ENCODE results near the gene RAB37.

The RAB37 gene

DNA sequence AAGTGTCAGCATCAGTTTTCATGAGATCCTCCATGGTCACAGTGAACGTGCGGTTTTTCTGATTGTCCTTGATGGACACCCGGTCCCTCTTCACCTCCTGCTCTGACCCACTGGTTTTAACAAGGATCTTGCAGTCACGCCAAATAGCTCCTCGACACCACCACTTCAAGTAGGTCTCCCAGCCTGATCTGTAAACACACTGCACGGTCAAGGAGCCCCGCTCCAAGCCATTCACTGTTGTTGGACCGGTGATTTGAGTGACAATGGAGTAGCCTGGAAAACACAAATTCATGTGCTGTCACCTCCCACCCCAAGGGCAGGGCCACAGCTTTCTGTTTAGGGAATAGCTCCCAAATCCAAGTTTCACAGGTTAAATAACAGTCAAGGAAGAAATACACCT is 32.5 kb upstream of the RAB37 start:
- Histone ChIP-seq H3K9me3 (ENCODE audit: control insufficient read depth, insufficient read depth, low read depth, low read length) (no peaks in the 10 kb centered on the region), H3K27ac (ENCODE audit: low read depth, low read length) (no peak overlapping the region), H3K36me3 (ENCODE audit: control insufficient read depth, insufficient read depth, low read length) (no peaks in the 10 kb centered on the region), H3K4me1 (ENCODE audit: control insufficient read depth, insufficient read depth, low read length) (no peaks in the 10 kb centered on the region), H3K4me3 (ENCODE audit: low read depth, low read length) (no peak overlapping the region), H3K27me3 (ENCODE audit: control insufficient read depth, insufficient read depth, low read length) (peaks cover 29% of the 10 kb centered on the region; the same call in 1 of the 2 replicates), H3K9ac (ENCODE audit: low read length) (no peak overlapping the region)

GRCh38 chr17:74711058-74711824 is 25.8 kb upstream of the RAB37 start:
- H3K9ac ChIP-seq (ENCODE audit: low read length), result no peak overlapping the region
- H3K4me1 ChIP-seq (ENCODE audit: control insufficient read depth, insufficient read depth, low read length), result no peaks in the 10 kb centered on the region
- no peaks in the 10 kb centered on the region for H3K9me3 ChIP-seq (ENCODE audit: control insufficient read depth, insufficient read depth, low read depth, low read length)
- H3K4me3 ChIP-seq (ENCODE audit: low read depth, low read length), result no peak overlapping the region
- H3K36me3 ChIP-seq (ENCODE audit: control insufficient read depth, insufficient read depth, low read length), result no peaks in the 10 kb centered on the region
- peaks cover 12% of the 10 kb centered on the region; the same call in 1 of the 2 replicates for H3K27me3 ChIP-seq (ENCODE audit: control insufficient read depth, insufficient read depth, low read length)
- no peak overlapping the region for H3K27ac ChIP-seq (ENCODE audit: low read depth, low read length)

DNA sequence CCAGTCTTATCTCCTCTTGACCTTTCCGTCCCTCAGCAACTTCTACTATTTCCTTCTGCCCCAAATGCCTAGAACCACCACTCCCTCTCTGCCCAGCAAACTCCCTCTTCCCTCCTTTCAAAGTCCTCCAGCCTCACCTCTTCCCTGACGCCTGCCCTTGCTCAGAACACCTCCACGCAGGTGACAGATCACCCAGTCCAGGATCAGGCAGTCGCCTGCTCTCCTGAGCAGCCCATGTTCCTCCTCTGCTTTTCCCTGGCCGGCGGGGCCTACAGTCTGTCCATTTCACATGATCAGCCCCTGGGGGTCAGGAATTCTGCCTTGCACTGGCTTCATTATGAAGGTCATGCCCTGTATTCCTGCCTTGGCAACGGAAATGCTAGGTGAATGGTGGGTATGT is 24.8 kb upstream of the RAB37 start:
- no peak overlapping the region for H3K9ac ChIP-seq (ENCODE audit: low read length)

GRCh38 chr17:74712756-74713155 is 24.3 kb upstream of the RAB37 start, which contains the start of gene CD300LF:
Gene CD300LF (minus strand): TSS chr17:74712923. CDS start chr17:74712866, 57 bp downstream.
- Histone ChIP-seq H3K4me1 (ENCODE audit: control insufficient read depth, insufficient read depth, low read length) (no peaks in the 10 kb centered on the region), H3K9me3 (ENCODE audit: control insufficient read depth, insufficient read depth, low read depth, low read length) (no peaks in the 10 kb centered on the region), H3K9ac (ENCODE audit: low read length) (no peak within 1 kb of the TSS), H3K4me3 (ENCODE audit: low read depth, low read length) (no peak within 1 kb of the TSS), H3K27ac (ENCODE audit: low read depth, low read length) (no peak within 1 kb of the TSS), H3K27me3 (ENCODE audit: control insufficient read depth, insufficient read depth, low read length) (peaks cover 12% of the 10 kb centered on the region; the same call in 1 of the 2 replicates), H3K36me3 (ENCODE audit: control insufficient read depth, insufficient read depth, low read length) (no peaks in the 10 kb centered on the region)

More for the DNA sequence above, 24.8 kb upstream of the RAB37 start:
- H3K4me1 ChIP-seq (ENCODE audit: control insufficient read depth, insufficient read depth, low read length), result no peaks in the 10 kb centered on the region
- no peaks in the 10 kb centered on the region for H3K36me3 ChIP-seq (ENCODE audit: control insufficient read depth, insufficient read depth, low read length)
- peaks cover 12% of the 10 kb centered on the region; the same call in 1 of the 2 replicates for H3K27me3 ChIP-seq (ENCODE audit: control insufficient read depth, insufficient read depth, low read length)
- H3K4me3 ChIP-seq (ENCODE audit: low read depth, low read length), result no peak overlapping the region
- no peaks in the 10 kb centered on the region for H3K9me3 ChIP-seq (ENCODE audit: control insufficient read depth, insufficient read depth, low read depth, low read length)
- no peak overlapping the region for H3K27ac ChIP-seq (ENCODE audit: low read depth, low read length)

DNA sequence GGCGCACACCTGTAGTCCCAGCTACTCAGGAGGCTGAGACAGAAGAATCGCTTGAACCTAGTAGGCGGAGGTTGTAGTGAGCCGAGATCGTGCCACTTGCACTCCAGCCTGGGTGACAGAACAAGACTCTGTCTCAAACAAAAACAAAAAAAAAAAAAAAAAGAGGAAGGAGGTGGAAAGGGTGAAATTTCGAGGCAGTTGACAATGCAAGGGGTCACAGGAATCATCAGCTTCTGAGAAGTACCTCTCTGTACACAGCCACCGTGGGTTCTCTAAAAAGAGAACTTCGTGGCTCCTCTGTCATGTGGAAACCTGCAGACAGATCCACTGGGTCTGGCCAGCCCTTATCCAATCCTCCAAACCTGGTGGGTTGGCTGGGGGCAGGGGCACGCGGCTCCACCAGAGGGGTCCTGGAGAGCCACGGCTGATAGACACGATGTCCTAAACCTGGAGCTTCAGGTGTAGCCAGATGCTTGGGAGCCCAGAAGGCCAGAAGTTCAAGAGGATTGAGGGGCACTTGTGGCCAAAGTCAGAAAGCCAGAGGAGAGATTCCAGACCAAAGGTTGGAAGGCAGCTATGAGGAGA is 23.8 kb upstream of the RAB37 start:
- H3K27me3 ChIP-seq (ENCODE audit: control insufficient read depth, insufficient read depth, low read length), result peaks cover 12% of the 10 kb centered on the region; the same call in 1 of the 2 replicates
- H3K27ac ChIP-seq (ENCODE audit: low read depth, low read length), result no peak overlapping the region
- no peaks in the 10 kb centered on the region for H3K4me1 ChIP-seq (ENCODE audit: control insufficient read depth, insufficient read depth, low read length)
- no peaks in the 10 kb centered on the region for H3K9me3 ChIP-seq (ENCODE audit: control insufficient read depth, insufficient read depth, low read depth, low read length)
- no peak overlapping the region for H3K9ac ChIP-seq (ENCODE audit: low read length)
- H3K36me3 ChIP-seq (ENCODE audit: control insufficient read depth, insufficient read depth, low read length), result no peaks in the 10 kb centered on the region
- no peak overlapping the region for H3K4me3 ChIP-seq (ENCODE audit: low read depth, low read length)

GRCh38 chr17:74715144-74715543 is 21.9 kb upstream of the RAB37 start:
- no peak overlapping the region for H3K9ac ChIP-seq (ENCODE audit: low read length)
- no peak overlapping the region for H3K27ac ChIP-seq (ENCODE audit: low read depth, low read length)
- H3K4me1 ChIP-seq (ENCODE audit: control insufficient read depth, insufficient read depth, low read length), result no peaks in the 10 kb centered on the region
- no peaks in the 10 kb centered on the region for H3K9me3 ChIP-seq (ENCODE audit: control insufficient read depth, insufficient read depth, low read depth, low read length)
- H3K27me3 ChIP-seq (ENCODE audit: control insufficient read depth, insufficient read depth, low read length), result peaks cover 14% of the 10 kb centered on the region; the same call in 1 of the 2 replicates
- no peak overlapping the region for H3K4me3 ChIP-seq (ENCODE audit: low read depth, low read length)
- H3K36me3 ChIP-seq (ENCODE audit: control insufficient read depth, insufficient read depth, low read length), result no peaks in the 10 kb centered on the region

- Histone ChIP-seq H3K4me1 (ENCODE audit: control insufficient read depth, insufficient read depth, low read length) (no peaks in the 10 kb centered on the region), H3K36me3 (ENCODE audit: control insufficient read depth, insufficient read depth, low read length) (no peaks in the 10 kb centered on the region), H3K27me3 (ENCODE audit: control insufficient read depth, insufficient read depth, low read length) (peaks cover 20% of the 10 kb centered on the region; the same call in 1 of the 2 replicates), H3K4me3 (ENCODE audit: low read depth, low read length) (no peak overlapping the region), H3K9me3 (ENCODE audit: control insufficient read depth, insufficient read depth, low read depth, low read length) (no peaks in the 10 kb centered on the region), H3K9ac (ENCODE audit: low read length) (no peak overlapping the region), H3K27ac (ENCODE audit: low read depth, low read length) (no peak overlapping the region)
Measured at GRCh38 chr17:74720506-74720905, 16.6 kb upstream of the RAB37 start.

- Histone ChIP-seq H3K27me3 (ENCODE audit: control insufficient read depth, insufficient read depth, low read length) (peaks cover 20% of the 10 kb centered on the region; the same call in 1 of the 2 replicates), H3K4me3 (ENCODE audit: low read depth, low read length) (no peak overlapping the region), H3K27ac (ENCODE audit: low read depth, low read length) (no peak overlapping the region), H3K36me3 (ENCODE audit: control insufficient read depth, insufficient read depth, low read length) (no peaks in the 10 kb centered on the region), H3K9me3 (ENCODE audit: control insufficient read depth, insufficient read depth, low read depth, low read length) (no peaks in the 10 kb centered on the region), H3K9ac (ENCODE audit: low read length) (no peak overlapping the region), H3K4me1 (ENCODE audit: control insufficient read depth, insufficient read depth, low read length) (no peaks in the 10 kb centered on the region)
Measured at GRCh38 chr17:74722782-74723181, 14.3 kb upstream of the RAB37 start.

GRCh38 chr17:74723891-74724290 is 13.2 kb upstream of the RAB37 start:
- peaks cover 20% of the 10 kb centered on the region; the same call in 1 of the 2 replicates for H3K27me3 ChIP-seq (ENCODE audit: control insufficient read depth, insufficient read depth, low read length)
- peaks cover 9% of the 10 kb centered on the region; the same call in 1 of the 2 replicates for H3K9me3 ChIP-seq (ENCODE audit: control insufficient read depth, insufficient read depth, low read depth, low read length)
- H3K4me1 ChIP-seq (ENCODE audit: control insufficient read depth, insufficient read depth, low read length), result no peaks in the 10 kb centered on the region

DNA sequence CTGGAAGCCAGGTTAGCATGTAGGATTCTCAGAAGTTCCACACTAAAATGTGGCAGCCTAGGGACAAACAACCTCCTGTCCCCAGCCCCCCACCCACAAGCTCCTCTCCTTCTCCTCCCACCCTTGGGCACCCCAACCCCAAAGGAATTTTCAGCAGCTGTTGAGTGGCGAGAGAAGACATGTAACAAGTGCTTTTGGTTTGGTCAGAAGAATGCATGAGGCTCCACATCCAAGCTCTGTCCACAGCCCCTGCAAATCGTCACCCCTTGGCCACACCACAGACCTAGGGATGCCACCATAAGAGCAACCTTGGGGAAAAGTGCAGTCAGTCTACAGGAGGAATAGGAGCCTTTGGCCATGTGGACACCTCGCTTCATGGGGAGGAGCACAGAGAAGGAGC is 11.9 kb upstream of the RAB37 start:
- Histone ChIP-seq H3K9ac (ENCODE audit: low read length) (no peak overlapping the region), H3K9me3 (ENCODE audit: control insufficient read depth, insufficient read depth, low read depth, low read length) (peaks cover 11% of the 10 kb centered on the region; the same call in 1 of the 2 replicates), H3K36me3 (ENCODE audit: control insufficient read depth, insufficient read depth, low read length) (no peaks in the 10 kb centered on the region), H3K27me3 (ENCODE audit: control insufficient read depth, insufficient read depth, low read length) (peaks cover 20% of the 10 kb centered on the region; the same call in 1 of the 2 replicates), H3K27ac (ENCODE audit: low read depth, low read length) (no peak overlapping the region), H3K4me3 (ENCODE audit: low read depth, low read length) (no peak overlapping the region), H3K4me1 (ENCODE audit: control insufficient read depth, insufficient read depth, low read length) (no peaks in the 10 kb centered on the region)

More at GRCh38 chr17:74723891-74724290, 13.2 kb upstream of the RAB37 start:
- Histone ChIP-seq H3K36me3 (ENCODE audit: control insufficient read depth, insufficient read depth, low read length) (no peaks in the 10 kb centered on the region), H3K4me3 (ENCODE audit: low read depth, low read length) (no peak overlapping the region), H3K27ac (ENCODE audit: low read depth, low read length) (no peak overlapping the region), H3K9ac (ENCODE audit: low read length) (no peak overlapping the region)

All from HUES6 (cell line).